ENCODE results near the gene THBS1.

THBS1 gene

DNA sequence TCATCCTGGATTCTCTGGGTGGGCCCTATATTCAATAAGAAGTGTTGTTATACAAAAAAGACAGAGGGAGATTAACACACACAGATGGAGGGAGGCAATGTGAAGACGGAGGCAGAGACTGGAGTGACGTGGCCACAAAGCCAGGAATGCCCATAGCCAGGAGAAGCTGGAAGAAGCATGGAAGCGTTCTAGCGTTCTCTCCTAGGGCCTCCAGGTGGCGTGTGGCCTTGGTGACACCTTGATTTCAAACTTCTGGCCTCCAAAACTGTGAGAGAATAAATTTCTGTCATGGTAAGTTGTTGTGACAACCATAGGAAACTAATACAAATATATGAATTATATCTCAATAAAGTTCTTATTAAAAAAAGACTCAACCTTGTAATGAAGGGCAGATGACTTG is 21.3 kb downstream of the THBS1 start:
- Histone ChIP-seq H3K9me3 (ENCODE audit: insufficient read depth, low read length) (no peaks in the 10 kb centered on the region), H3K27ac (ENCODE audit: low read depth, low read length) (no peak overlapping the region), H2AFZ (ENCODE audit: low read depth, low read length, severe bottlenecking) (no peak overlapping the region), H3K4me2 (ENCODE audit: low read depth, low read length, poor library complexity, severe bottlenecking) (no peak overlapping the region), H3K9me2 (replicated peaks; ENCODE audit: insufficient read depth, low read length) (no peaks in the 10 kb centered on the region), H4K20me1 (ENCODE audit: low read depth, low read length) (no peaks in the 10 kb centered on the region), H3K36me3 (ENCODE audit: low read length) (no peaks in the 10 kb centered on the region), H3K9ac (ENCODE audit: low read length) (no peak overlapping the region), H3F3A (ENCODE audit: insufficient read depth) (no peaks in the 10 kb centered on the region), H3K79me2 (ENCODE audit: insufficient read depth, low read length) (no peaks in the 10 kb centered on the region), H3K4me3 (ENCODE audit: insufficient read depth, low read length, poor library complexity, severe bottlenecking) (no peak overlapping the region), H3K27me3 (ENCODE audit: low read length) (no peaks in the 10 kb centered on the region)
- TF ChIP-seq, protein P1, sequence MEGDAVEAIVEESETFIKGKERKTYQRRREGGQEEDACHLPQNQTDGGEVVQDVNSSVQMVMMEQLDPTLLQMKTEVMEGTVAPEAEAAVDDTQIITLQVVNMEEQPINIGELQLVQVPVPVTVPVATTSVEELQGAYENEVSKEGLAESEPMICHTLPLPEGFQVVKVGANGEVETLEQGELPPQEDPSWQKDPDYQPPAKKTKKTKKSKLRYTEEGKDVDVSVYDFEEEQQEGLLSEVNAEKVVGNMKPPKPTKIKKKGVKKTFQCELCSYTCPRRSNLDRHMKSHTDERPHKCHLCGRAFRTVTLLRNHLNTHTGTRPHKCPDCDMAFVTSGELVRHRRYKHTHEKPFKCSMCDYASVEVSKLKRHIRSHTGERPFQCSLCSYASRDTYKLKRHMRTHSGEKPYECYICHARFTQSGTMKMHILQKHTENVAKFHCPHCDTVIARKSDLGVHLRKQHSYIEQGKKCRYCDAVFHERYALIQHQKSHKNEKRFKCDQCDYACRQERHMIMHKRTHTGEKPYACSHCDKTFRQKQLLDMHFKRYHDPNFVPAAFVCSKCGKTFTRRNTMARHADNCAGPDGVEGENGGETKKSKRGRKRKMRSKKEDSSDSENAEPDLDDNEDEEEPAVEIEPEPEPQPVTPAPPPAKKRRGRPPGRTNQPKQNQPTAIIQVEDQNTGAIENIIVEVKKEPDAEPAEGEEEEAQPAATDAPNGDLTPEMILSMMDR (IDR thresholded peaks at IDR 0.05; ENCODE audit: insufficient read depth, low read length, poor library complexity, severe bottlenecking) = no peak
- TF ChIP-seq EZH2phosphoT487 (conservative IDR thresholded peaks at IDR 0.05; ENCODE audit: low read length) = no peak

DNA sequence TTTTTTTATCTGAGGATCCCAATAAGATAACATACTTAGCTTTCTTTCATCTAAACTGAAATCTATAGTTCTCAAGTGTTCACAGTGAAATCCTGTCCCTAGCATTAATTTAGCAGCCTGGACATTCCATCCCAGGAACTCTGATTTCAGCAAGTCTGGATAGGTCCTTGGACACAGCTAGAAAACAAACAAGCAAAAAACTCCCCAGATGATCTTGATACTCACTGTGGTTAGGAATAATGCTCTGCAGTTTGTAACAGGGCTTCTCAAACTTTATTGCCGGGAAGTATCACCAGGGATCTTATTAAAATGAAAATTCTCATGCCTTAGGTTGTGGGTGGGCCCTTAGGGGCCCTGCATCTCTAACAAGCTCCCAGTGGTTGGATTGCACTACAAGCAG is 24.3 kb downstream of the THBS1 start:
- no peak overlapping the region for H3K4me2 ChIP-seq (ENCODE audit: low read depth, low read length, poor library complexity, severe bottlenecking)
- no peaks in the 10 kb centered on the region for H4K20me1 ChIP-seq (ENCODE audit: low read depth, low read length)
- no peaks in the 10 kb centered on the region for H3K36me3 ChIP-seq (ENCODE audit: low read length)
- no peak overlapping the region for H2AFZ ChIP-seq (ENCODE audit: low read depth, low read length, severe bottlenecking)
- no peaks in the 10 kb centered on the region for H3K79me2 ChIP-seq (ENCODE audit: insufficient read depth, low read length)
- no peaks in the 10 kb centered on the region for H3K9me3 ChIP-seq (ENCODE audit: insufficient read depth, low read length)
- H3K27me3 ChIP-seq (ENCODE audit: low read length) = no peaks in the 10 kb centered on the region
- no peaks in the 10 kb centered on the region for H3F3A ChIP-seq (ENCODE audit: insufficient read depth)
- no peak for TF ChIP-seq EZH2phosphoT487 (conservative IDR thresholded peaks at IDR 0.05; ENCODE audit: low read length)
- TF ChIP-seq, protein P1 (IDR thresholded peaks at IDR 0.05; ENCODE audit: insufficient read depth, low read length, poor library complexity, severe bottlenecking) = no peak
- H3K9me2 ChIP-seq (replicated peaks; ENCODE audit: insufficient read depth, low read length) = no peaks in the 10 kb centered on the region
- no peak overlapping the region for H3K4me3 ChIP-seq (ENCODE audit: insufficient read depth, low read length, poor library complexity, severe bottlenecking)
- no peak overlapping the region for H3K27ac ChIP-seq (ENCODE audit: low read depth, low read length)
- no peak overlapping the region for H3K9ac ChIP-seq (ENCODE audit: low read length)

GRCh38 chr15:39608185-39609139 is 27.6 kb downstream of the THBS1 start:
- no peak overlapping the region for H3K27ac ChIP-seq (ENCODE audit: low read depth, low read length)
- TF ChIP-seq EZH2phosphoT487 (conservative IDR thresholded peaks at IDR 0.05; ENCODE audit: low read length) = no peak
- TF ChIP-seq, protein P1 (IDR thresholded peaks at IDR 0.05; ENCODE audit: insufficient read depth, low read length, poor library complexity, severe bottlenecking) = no peak
- H3K9me2 ChIP-seq (replicated peaks; ENCODE audit: insufficient read depth, low read length) = no peaks in the 10 kb centered on the region
- no peaks in the 10 kb centered on the region for H3K79me2 ChIP-seq (ENCODE audit: insufficient read depth, low read length)
- H3F3A ChIP-seq (ENCODE audit: insufficient read depth) = no peaks in the 10 kb centered on the region
- H3K4me3 ChIP-seq (ENCODE audit: insufficient read depth, low read length, poor library complexity, severe bottlenecking) = no peak overlapping the region
- H3K9me3 ChIP-seq (ENCODE audit: insufficient read depth, low read length) = 0 out of 2 replicates have a peak, but pooled peaks cover 4% of the 10 kb centered on the region
- H3K4me2 ChIP-seq (ENCODE audit: low read depth, low read length, poor library complexity, severe bottlenecking) = no peak overlapping the region
- no peaks in the 10 kb centered on the region for H3K36me3 ChIP-seq (ENCODE audit: low read length)
- no peaks in the 10 kb centered on the region for H3K27me3 ChIP-seq (ENCODE audit: low read length)
- H2AFZ ChIP-seq (ENCODE audit: low read depth, low read length, severe bottlenecking) = no peak overlapping the region
- H4K20me1 ChIP-seq (ENCODE audit: low read depth, low read length) = no peaks in the 10 kb centered on the region
- H3K9ac ChIP-seq (ENCODE audit: low read length) = no peak overlapping the region

Data from SU-DHL-6 (cell line).